ENCODE measurements around the gene ERP44. TPM values are rescaled to one million over a fixed set of nuclear protein-coding genes. Genes with fewer than 3 reads are reported as not detected.

Gene ERP44
- total RNA-seq, 5 donors from 2014 or later (not counting 1 experiment from before 2014, with no cell fraction given): 11.3 to 15.1 (median 12.5) TPM

- WGBS (ENCODE audit: insufficient coverage): 51% methylated on average over 3 of the region's 4 CpGs
- ATAC-seq (replicated peaks in 1 of 4): no peak
- H3K36me3 ChIP-seq (ENCODE audit: control insufficient read depth in 2 of 2, extremely low read depth in 1 of 2, insufficient read depth in 1 of 2, low read length in 1 of 2): peaks cover 0 to 2% of the 10 kb centered on the region in 2 donors
- DNase-seq: no peak
- no peak overlapping the region for H3K4me3 ChIP-seq (ENCODE audit: control insufficient read depth in 1 of 2, extremely low read depth in 1 of 2, low read length in 1 of 2)
- ChIA-PET POLR2A (no interaction called here), CTCF (no interaction called here)
- H3K27ac Mint-ChIP-seq: peak overlapping the region; percentile 68 to 83
- no peaks in the 10 kb centered on the region for H3K9me3 Mint-ChIP-seq
- H3K4me1 Mint-ChIP-seq: peaks cover 76 to 86% (median 81%) of the 10 kb centered on the region in 3 donors
- peak overlapping the region; percentile 32 to 66 (median 57) for H3K4me3 Mint-ChIP-seq
- H3K27ac ChIP-seq (ENCODE audit: low read length): peak overlapping the region; percentile 9
- H3K4me1 ChIP-seq (ENCODE audit: control insufficient read depth in 1 of 2, extremely low read depth in 1 of 2, insufficient read depth in 2 of 2, low read length in 2 of 2): peaks cover 4 to 25% of the 10 kb centered on the region in 2 experiments
- no peaks in the 10 kb centered on the region for H3K9me3 ChIP-seq
- no peaks in the 10 kb centered on the region for H3K27me3 ChIP-seq (replicated peaks in 1 of 2; ENCODE audit: control insufficient read depth in 2 of 2, extremely low read depth in 1 of 2, insufficient read depth in 2 of 2, low read length in 1 of 2)
- H3K36me3 Mint-ChIP-seq: peaks cover 7% of the 10 kb centered on the region
- H3K27me3 Mint-ChIP-seq: no peaks in the 10 kb centered on the region
Measured at GRCh38 chr9:100088202-100088601, 10.6 kb downstream of the ERP44 start.

DNA sequence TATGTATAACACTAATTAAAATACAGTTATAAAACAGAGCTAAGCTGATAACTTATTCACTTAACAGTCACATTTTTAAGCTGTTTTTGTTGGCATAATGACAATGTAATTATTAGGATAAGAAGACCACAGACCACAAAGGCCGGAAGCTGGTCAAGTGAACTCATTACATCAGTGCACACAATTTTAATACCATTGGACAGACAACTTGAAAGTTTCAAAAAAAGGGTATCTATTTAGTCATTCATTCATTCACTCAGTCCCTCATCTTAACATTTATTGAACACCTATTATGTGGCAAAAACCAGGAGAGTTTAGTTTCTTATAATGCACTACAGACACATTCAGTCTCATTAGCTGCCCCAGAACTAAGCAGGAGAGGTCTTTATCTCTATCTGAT is 11.6 kb downstream of the ERP44 start:
- Mint-ChIP-seq H3K9me3 (no peaks in the 10 kb centered on the region), H3K27me3 (no peaks in the 10 kb centered on the region), H3K4me3 (peak overlapping the region; percentile 32 to 66 (median 57)), H3K36me3 (peaks cover 4% of the 10 kb centered on the region), H3K27ac (peak overlapping the region in 1 of 2 donors; percentile 83), H3K4me1 (peaks cover 77 to 88% (median 83%) of the 10 kb centered on the region in 3 donors)
- CTCF ChIA-PET: interaction anchor here in 1 of 2 donors (0.8 kb wide), 1 partner anchor 260 kb away, joined by 3 read pairs; no protein-coding TSS in a partner anchor
- no peak for ATAC-seq (replicated peaks in 1 of 4)
- Histone ChIP-seq H3K27me3 (replicated peaks in 1 of 2; ENCODE audit: control insufficient read depth in 2 of 2, extremely low read depth in 1 of 2, insufficient read depth in 2 of 2, low read length in 1 of 2) (no peaks in the 10 kb centered on the region), H3K27ac (ENCODE audit: low read length) (no peak overlapping the region), H3K9me3 (no peaks in the 10 kb centered on the region), H3K4me1 (ENCODE audit: control insufficient read depth in 1 of 2, extremely low read depth in 1 of 2, insufficient read depth in 2 of 2, low read length in 2 of 2) (peaks cover 2 to 23% of the 10 kb centered on the region in 2 experiments), H3K36me3 (ENCODE audit: control insufficient read depth in 2 of 2, extremely low read depth in 1 of 2, insufficient read depth in 1 of 2, low read length in 1 of 2) (peaks cover 0 to 2% of the 10 kb centered on the region in 2 donors), H3K4me3 (ENCODE audit: control insufficient read depth in 1 of 2, extremely low read depth in 1 of 2, low read length in 1 of 2) (no peak overlapping the region)
- POLR2A ChIA-PET: interaction anchor here in 1 of 2 donors (0.6 kb wide), 2 partner anchors 245 to 264 kb away, joined by 3 to 5 read pairs; no protein-coding TSS in a partner anchor
- WGBS (ENCODE audit: insufficient coverage): no CpG with 5 or more reads among the region's 1 CpG
- DNase-seq: peak in 8 of 35 experiments; percentile 2 to 28 (median 10)

GRCh38 chr9:100086097-100086635 is 12.6 kb downstream of the ERP44 start:
- Mint-ChIP-seq H3K9me3 (no peaks in the 10 kb centered on the region), H3K27ac (no peak overlapping the region), H3K4me3 (peak overlapping the region in 1 of 3 donors; percentile 9), H3K4me1 (peaks cover 81 to 85% (median 83%) of the 10 kb centered on the region in 3 donors), H3K27me3 (no peaks in the 10 kb centered on the region), H3K36me3 (no peaks in the 10 kb centered on the region)
- H3K4me1 ChIP-seq (ENCODE audit: control insufficient read depth in 1 of 2, extremely low read depth in 1 of 2, insufficient read depth in 2 of 2, low read length in 2 of 2): peaks cover 2 to 23% of the 10 kb centered on the region in 2 experiments
- no peak overlapping the region for H3K27ac ChIP-seq (ENCODE audit: low read length)
- CTCF ChIA-PET: no interaction called here
- POLR2A ChIA-PET: no interaction called here
- H3K36me3 ChIP-seq (ENCODE audit: control insufficient read depth in 2 of 2, extremely low read depth in 1 of 2, insufficient read depth in 1 of 2, low read length in 1 of 2): peaks cover 0 to under 1% of the 10 kb centered on the region in 2 donors
- WGBS (ENCODE audit: insufficient coverage): no CpG with 5 or more reads among the region's 3 CpGs
- no peaks in the 10 kb centered on the region for H3K27me3 ChIP-seq (replicated peaks in 1 of 2; ENCODE audit: control insufficient read depth in 2 of 2, extremely low read depth in 1 of 2, insufficient read depth in 2 of 2, low read length in 1 of 2)
- no peaks in the 10 kb centered on the region for H3K9me3 ChIP-seq
- H3K4me3 ChIP-seq (ENCODE audit: control insufficient read depth in 1 of 2, extremely low read depth in 1 of 2, low read length in 1 of 2): no peak overlapping the region
- ATAC-seq (replicated peaks in 1 of 4): no peak
- DNase-seq: no peak

DNA sequence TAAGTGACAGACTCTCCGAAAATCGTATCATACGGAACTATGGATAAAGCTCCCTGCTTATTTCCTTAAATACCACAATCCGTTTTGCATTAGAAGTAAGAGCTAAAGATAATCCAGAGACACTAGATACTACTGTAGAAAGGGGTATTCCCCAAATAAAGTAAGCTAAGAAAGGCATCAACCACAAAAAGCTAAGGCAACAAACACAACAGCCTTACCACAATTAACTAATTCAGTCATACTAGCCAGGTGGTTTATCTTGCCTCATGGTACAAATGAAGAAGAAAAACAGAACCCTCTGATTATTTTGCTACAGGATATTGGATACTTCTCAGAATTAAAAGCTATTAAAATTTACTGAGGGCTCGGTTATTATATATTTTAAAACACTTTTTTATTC is 14.1 kb downstream of the ERP44 start:
- Mint-ChIP-seq H3K4me1 (peaks cover 83 to 86% (median 83%) of the 10 kb centered on the region in 3 donors), H3K27ac (no peak overlapping the region), H3K4me3 (no peak overlapping the region), H3K36me3 (no peaks in the 10 kb centered on the region), H3K9me3 (no peaks in the 10 kb centered on the region), H3K27me3 (no peaks in the 10 kb centered on the region)
- H3K36me3 ChIP-seq (ENCODE audit: control insufficient read depth in 2 of 2, extremely low read depth in 1 of 2, insufficient read depth in 1 of 2, low read length in 1 of 2): no peaks in the 10 kb centered on the region
- DNase-seq: peak in 1 of 35 experiments; percentile 48
- H3K4me1 ChIP-seq (ENCODE audit: control insufficient read depth in 1 of 2, extremely low read depth in 1 of 2, insufficient read depth in 2 of 2, low read length in 2 of 2): peaks cover 2 to 23% of the 10 kb centered on the region in 2 experiments
- H3K4me3 ChIP-seq (ENCODE audit: control insufficient read depth in 1 of 2, extremely low read depth in 1 of 2, low read length in 1 of 2): no peak overlapping the region
- ChIA-PET POLR2A (interaction anchor here in 1 of 2 donors (0.6 to 1.0 kb wide), 2 partner anchors 13 to 18 kb away, joined by 3 to 4 read pairs; no protein-coding TSS in a partner anchor), CTCF (no interaction called here)
- peak; percentile 38 to 83 (median 56) for ATAC-seq (replicated peaks in 1 of 4)
- no peaks in the 10 kb centered on the region for H3K9me3 ChIP-seq
- WGBS (ENCODE audit: insufficient coverage): no CpG with 5 or more reads among the region's 5 CpGs
- no peaks in the 10 kb centered on the region for H3K27me3 ChIP-seq (replicated peaks in 1 of 2; ENCODE audit: control insufficient read depth in 2 of 2, extremely low read depth in 1 of 2, insufficient read depth in 2 of 2, low read length in 1 of 2)
- no peak overlapping the region for H3K27ac ChIP-seq (ENCODE audit: low read length)

- Histone ChIP-seq H3K4me1 (ENCODE audit: control insufficient read depth in 1 of 2, extremely low read depth in 1 of 2, insufficient read depth in 2 of 2, low read length in 2 of 2) (peaks cover 2 to 23% of the 10 kb centered on the region in 2 experiments), H3K9me3 (no peaks in the 10 kb centered on the region), H3K27ac (ENCODE audit: low read length) (peak overlapping the region; percentile 5), H3K36me3 (ENCODE audit: control insufficient read depth in 2 of 2, extremely low read depth in 1 of 2, insufficient read depth in 1 of 2, low read length in 1 of 2) (no peaks in the 10 kb centered on the region), H3K27me3 (replicated peaks in 1 of 2; ENCODE audit: control insufficient read depth in 2 of 2, extremely low read depth in 1 of 2, insufficient read depth in 2 of 2, low read length in 1 of 2) (no peaks in the 10 kb centered on the region), H3K4me3 (ENCODE audit: control insufficient read depth in 1 of 2, extremely low read depth in 1 of 2, low read length in 1 of 2) (no peak overlapping the region)
- no peak for ATAC-seq (replicated peaks in 1 of 4)
- WGBS (ENCODE audit: insufficient coverage): no CpG with 5 or more reads among the region's 1 CpG
- no peak for DNase-seq
- Mint-ChIP-seq H3K27ac (peak overlapping the region in 1 of 2 donors; percentile 24), H3K4me3 (no peak overlapping the region), H3K36me3 (peaks cover 3% of the 10 kb centered on the region), H3K9me3 (no peaks in the 10 kb centered on the region), H3K4me1 (peaks cover 82 to 86% (median 85%) of the 10 kb centered on the region in 3 donors), H3K27me3 (no peaks in the 10 kb centered on the region)
- POLR2A ChIA-PET: interaction anchor here in 1 of 2 donors (0.6 to 1.0 kb wide), 2 partner anchors 14 to 18 kb away, joined by 3 to 4 read pairs; no protein-coding TSS in a partner anchor
- CTCF ChIA-PET: interaction anchor here in 1 of 2 donors (0.6 to 0.7 kb wide), 2 partner anchors 28 to 259 kb away, joined by 3 to 4 read pairs; no protein-coding TSS in a partner anchor
Measured at GRCh38 chr9:100084128-100084453, 14.7 kb downstream of the ERP44 start.

DNA sequence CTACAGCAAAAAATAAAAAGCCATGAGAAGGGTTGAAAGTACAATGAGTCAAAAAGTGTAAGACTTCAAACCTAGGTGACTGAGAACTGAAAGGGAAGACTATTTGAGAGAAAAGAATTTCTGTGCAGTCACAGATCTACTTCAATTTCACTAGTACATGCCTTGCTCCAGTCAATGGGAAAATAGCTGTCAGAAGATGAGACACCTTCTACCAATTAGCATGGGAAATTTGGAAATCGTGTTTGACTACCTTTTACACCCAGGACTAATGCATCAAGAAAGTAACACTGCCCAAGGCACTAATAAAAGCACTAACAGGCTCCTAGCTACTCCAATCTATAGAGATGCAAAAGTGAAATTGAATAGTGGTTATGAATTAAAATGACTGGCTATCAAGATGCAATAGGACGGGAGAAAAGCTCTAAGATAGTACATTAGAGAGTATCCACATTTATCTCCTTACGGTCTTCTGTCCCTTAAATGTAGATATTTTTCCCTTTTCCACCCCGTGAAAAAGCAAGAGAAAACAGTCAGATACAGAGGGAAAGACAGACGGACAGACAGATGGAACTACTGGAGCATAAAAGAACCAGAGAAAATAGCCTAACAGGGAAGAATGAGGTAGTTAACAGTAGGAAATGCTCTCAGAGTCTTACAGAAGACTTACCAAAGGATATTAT is 15.2 kb downstream of the ERP44 start:
- H3K4me3 ChIP-seq (ENCODE audit: control insufficient read depth in 1 of 2, extremely low read depth in 1 of 2, low read length in 1 of 2): no peak overlapping the region
- CTCF ChIA-PET: interaction anchor here in 1 of 2 donors (0.5 to 0.7 kb wide), 3 partner anchors 29 to 487 kb away, joined by 3 to 4 read pairs (median 4); no protein-coding TSS in a partner anchor

More for the DNA sequence above, 15.2 kb downstream of the ERP44 start:
- POLR2A ChIA-PET: interaction anchor here in 1 of 2 donors (1.0 kb wide), 1 partner anchor 14 kb away, joined by 3 read pairs; no protein-coding TSS in a partner anchor
- H3K36me3 ChIP-seq (ENCODE audit: control insufficient read depth in 2 of 2, extremely low read depth in 1 of 2, insufficient read depth in 1 of 2, low read length in 1 of 2): no peaks in the 10 kb centered on the region
- H3K27ac ChIP-seq (ENCODE audit: low read length): peak overlapping the region; percentile 5
- no peaks in the 10 kb centered on the region for H3K27me3 ChIP-seq (replicated peaks in 1 of 2; ENCODE audit: control insufficient read depth in 2 of 2, extremely low read depth in 1 of 2, insufficient read depth in 2 of 2, low read length in 1 of 2)
- no peak for ATAC-seq (replicated peaks in 1 of 4)
- peaks cover 81 to 86% (median 85%) of the 10 kb centered on the region in 3 donors for H3K4me1 Mint-ChIP-seq
- no peaks in the 10 kb centered on the region for H3K9me3 ChIP-seq
- no CpG with 5 or more reads among the region's 5 CpGs for WGBS (ENCODE audit: insufficient coverage)
- H3K27ac Mint-ChIP-seq: peak overlapping the region; percentile 24 to 29
- H3K27me3 Mint-ChIP-seq: no peaks in the 10 kb centered on the region
- no peak for DNase-seq
- peaks cover 8% of the 10 kb centered on the region for H3K36me3 Mint-ChIP-seq
- H3K4me3 Mint-ChIP-seq: peak overlapping the region in 2 of 3 donors; percentile 3 to 28
- peaks cover 2 to 23% of the 10 kb centered on the region in 2 experiments for H3K4me1 ChIP-seq (ENCODE audit: control insufficient read depth in 1 of 2, extremely low read depth in 1 of 2, insufficient read depth in 2 of 2, low read length in 2 of 2)
- no peaks in the 10 kb centered on the region for H3K9me3 Mint-ChIP-seq

Measured in T-cell (primary cell).